GM19468 (cell line): ENCODE data around the gene MCAT.
"Not testable (repeated sequence)": the region's sequence is repeated elsewhere in the genome, so short reads cannot be mapped to it uniquely, and the experiment has no call there.

ENCODE experiments used
- ATAC-seq: cut with Tn5 transposase; IDR thresholded peaks from one replicate; pipeline ENCODE4 v1.9.1; 2021; ENCODE audit warnings: mild to moderate bottlenecking, moderate library complexity, moderate number of reproducible peaks; ENCODE audit not compliant: unreplicated experiment; ENCODE audit errors: extremely low read depth

MCAT gene

DNA sequence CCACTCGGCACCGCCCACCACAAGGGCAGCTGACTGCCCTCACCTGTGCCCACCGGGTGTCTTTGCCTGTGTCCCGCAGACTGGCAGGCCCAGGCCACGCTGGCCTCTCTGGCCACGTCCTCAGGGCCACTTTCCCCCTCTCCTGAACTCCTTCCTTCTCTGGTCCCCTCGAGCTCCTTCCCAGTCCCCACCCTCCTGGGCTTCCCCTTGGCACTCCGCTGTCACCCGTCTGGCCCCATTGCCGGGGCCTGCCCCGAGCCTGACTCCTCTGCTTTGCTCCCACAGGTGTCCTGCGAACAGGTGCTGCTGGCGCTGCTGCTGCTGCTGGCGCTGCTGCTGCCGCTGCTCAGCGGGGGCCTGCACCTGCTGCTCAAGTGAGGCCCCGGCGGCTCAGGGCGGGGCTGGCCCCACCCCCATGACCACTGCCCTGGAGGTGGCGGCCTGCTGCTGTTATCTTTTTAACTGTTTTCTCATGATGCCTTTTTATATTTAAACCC lies 14.2 kb downstream of the MCAT start:
- no peak for ATAC-seq

GRCh38 chr22:43128116-43128515 lies 15.1 kb downstream of the MCAT start:
- no peak for ATAC-seq

GRCh38 chr22:43127166-43127908 lies 15.9 kb downstream of the MCAT start:
- ATAC-seq, result no peak

DNA sequence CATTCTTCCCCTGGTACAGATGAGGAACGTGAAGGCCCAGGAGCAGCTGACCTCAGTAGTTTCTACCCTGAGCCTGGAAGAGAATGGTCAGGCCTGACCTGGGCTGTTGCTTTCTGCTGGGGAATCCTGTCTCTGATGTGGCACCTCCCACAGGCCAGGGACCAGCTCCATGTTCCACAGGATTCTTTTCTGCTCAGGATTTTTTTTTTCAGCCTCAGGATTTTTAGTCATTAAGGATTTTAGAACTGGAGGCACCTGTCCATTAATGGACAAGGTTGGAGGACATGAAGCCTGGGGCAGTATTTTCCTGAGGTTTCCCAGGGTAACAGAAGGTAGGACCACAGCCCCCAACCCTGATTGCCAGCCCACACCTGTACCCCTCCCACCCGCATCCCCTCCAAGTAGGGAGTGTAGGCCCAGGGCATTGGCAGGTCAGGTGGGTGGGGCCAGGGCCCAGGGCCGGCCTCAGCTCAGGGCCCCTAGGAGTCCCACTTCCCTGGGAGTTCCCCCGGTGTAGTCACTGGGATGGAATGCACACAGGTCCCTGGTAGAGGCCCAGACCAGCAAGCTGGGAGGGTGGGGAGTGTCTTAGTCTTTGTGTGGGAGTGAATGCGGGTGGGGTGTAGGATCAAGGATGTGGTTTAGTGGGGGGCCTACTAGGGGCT lies 16.6 kb downstream of the MCAT start:
- no peak for ATAC-seq

DNA sequence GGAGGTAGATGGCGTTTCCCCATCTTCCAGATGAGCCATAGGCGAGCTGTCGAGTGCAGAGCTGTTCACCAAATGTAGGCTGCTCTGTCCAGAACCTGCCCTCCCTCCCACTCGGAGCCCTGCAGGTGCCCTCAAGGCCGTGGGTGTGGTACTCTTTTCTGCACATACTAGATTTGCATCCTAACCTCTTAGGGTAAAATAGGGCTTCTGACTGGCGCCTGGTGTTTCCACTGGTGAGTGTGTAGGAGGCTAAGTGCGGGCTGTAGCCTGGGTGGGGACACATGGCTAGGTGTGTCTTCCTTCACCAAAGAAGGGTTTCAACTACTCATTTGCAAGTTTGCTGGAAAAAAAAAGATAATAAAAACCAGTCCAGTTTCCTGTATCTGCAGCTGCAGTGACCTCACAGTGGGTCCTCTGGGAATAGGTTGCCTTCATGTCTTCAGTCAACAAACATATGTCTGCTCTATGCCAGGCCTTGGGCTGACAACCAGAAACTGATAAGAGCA lies 24.2 kb downstream of the MCAT start:
- no peak for ATAC-seq

- no peak for ATAC-seq
These were observed 25.0 kb downstream of the MCAT start for GRCh38 chr22:43118024-43118849.

DNA sequence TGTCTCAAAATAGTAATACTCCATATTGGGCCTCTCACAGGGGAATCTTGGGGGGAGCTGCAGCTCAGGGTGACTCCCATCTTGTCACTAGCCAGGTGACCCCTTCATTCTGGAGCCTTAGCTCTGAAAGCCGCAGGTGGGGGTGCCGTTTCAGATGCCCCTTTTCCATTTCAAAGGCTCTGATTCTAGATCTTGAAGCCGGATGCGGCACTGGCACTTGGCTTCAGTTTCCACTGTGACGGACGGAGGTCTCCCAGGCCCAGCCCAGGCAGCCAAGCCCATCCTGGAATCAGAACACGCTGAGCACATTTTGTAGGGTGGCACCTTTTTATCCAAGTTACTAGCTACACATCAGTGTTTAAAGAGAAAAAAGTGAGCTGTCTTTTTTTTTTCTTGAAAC lies 26.3 kb downstream of the MCAT start:
- ATAC-seq, result no peak

DNA sequence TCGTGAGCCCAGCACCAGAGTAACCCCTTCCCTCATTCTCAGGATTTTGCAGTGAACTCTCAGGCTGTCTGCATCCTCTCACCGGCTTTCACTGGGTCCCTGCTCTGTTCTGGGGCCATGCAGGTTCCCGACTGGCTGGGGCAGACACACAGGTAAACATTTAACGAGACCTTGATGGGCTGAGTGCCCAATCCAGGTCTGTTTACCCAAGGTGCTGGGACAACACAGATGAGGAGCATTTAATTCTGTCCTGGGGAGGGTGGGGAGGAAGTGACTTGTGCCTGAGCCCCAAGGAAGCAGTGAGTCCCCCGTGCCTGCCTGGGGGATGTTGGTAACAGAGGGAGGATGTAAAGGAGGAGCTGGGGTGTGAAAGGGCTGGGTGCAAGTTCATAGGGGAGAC lies 28.2 kb downstream of the MCAT start:
- ATAC-seq, result no peak

DNA sequence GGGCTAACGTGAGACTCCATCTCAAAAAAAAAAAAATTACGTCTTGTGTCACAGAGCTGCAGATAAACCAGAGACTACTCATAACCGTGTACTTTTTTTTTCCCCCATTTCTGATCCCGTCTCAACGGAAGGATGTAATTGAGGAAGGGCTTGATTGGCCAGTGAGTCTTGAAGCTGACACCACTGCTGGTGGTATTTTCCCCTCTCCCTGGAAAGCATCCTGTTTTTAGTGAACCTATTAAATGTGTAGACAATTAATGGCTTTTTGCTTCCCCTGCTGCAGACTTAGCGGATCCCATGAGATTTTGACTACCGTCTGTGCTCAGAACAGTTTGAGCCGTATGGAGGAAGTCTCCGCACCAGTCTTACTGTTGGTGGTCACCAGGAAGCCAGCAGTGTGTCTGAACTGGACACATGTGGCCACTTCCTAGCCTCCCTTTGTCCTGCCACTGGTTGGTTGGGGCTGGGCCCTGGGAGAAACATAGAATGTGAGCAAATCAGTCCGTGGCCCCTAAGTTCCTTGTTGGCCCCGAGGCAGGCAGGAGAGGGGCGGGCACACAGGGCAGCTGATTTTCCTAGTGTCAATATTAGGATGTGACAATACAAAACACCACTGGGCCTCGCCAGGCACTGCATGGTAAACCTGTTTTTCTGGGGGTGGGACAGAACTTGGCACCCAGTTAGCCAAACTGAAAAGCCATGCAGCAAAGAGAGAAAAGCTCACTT lies 29.5 kb downstream of the MCAT start:
- no peak for ATAC-seq

DNA sequence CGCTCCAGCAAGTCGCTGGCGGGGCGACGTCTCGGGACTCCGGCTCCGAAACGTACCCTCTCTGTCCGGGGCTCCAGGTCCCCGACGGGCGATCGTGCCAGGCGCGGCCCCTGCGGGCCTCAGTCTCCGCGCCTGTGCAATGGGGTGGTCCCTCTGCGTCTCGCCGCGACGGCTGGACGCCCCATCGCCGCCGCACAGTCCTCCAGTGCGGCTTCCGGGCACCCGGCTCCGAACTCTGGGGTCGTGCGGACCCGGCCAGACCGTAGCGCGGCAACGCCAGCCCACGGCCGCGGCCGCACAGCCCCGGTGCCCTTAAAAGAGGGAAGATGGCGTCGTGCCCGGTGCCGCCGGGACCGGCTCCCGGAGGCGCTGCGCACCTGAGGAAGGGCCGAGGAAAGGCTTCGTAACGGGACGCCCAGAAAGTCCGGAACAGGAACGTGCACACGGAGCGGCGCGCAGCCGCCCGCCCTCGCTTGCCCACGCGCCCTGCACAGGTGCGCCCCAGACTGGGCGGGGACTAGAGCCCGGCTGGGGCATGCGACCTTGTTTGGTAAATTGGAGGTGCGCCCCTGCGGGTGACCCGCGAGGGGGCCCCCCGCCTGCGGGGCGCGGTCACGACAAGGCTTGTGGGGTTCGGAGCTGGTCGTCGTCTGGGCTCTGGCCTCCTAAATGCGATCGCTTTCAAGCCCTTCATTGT lies 32.1 kb downstream of the MCAT start:
- ATAC-seq, result no peak

GRCh38 chr22:43110444-43110926 lies 32.7 kb downstream of the MCAT start, which contains the start of gene BIK:
BIK (plus strand) TSS chr22:43110750; CDS start chr22:43124023, 13,273 bp downstream.
- ATAC-seq, result no peak

- no peak for ATAC-seq
These were observed 33.2 kb downstream of the MCAT start for GRCh38 chr22:43109921-43110443.

DNA sequence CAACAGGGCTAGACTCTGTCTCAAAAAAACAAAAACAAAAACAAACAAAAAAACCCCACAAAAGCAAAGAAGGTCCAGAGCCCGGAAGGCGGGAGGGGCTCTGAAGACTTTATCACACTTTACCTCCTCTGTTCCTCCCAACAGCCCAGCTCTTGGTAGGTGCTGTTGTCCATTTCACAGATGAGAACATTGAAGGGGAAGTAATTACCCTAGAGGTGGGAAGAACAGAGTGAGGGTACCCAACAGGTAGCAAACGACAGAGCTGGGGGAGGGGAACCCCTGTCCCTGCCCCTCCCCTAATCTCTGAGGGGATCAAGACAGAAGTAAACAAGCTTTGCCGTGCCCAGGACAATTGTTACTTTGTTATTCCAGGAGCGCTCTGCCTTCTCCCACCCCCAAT lies 33.7 kb downstream of the MCAT start:
- ATAC-seq, result no peak

- ATAC-seq, result no peak
These were observed 36.9 kb downstream of the MCAT start for GRCh38 chr22:43106302-43106701.

DNA sequence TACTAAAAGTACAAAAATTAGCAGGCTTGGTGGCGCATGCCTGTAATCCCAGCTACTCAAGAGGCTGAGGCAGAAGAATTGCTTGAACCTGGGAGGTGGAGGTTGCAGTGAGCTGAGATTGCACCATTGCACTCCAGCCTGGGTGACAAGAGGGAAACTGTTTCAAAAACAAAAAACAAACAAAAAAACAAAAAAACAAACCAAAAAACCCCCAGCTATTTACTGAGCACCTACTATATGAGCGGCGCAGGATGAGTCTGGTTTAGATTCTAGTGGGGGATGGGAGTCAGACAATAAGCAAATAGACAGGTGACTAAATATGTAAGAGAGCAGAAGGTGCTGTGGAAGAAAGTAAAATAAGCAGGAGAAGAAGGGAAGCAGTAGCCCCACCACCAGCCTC lies 38.2 kb downstream of the MCAT start:
- not testable (repeated sequence) for ATAC-seq

DNA sequence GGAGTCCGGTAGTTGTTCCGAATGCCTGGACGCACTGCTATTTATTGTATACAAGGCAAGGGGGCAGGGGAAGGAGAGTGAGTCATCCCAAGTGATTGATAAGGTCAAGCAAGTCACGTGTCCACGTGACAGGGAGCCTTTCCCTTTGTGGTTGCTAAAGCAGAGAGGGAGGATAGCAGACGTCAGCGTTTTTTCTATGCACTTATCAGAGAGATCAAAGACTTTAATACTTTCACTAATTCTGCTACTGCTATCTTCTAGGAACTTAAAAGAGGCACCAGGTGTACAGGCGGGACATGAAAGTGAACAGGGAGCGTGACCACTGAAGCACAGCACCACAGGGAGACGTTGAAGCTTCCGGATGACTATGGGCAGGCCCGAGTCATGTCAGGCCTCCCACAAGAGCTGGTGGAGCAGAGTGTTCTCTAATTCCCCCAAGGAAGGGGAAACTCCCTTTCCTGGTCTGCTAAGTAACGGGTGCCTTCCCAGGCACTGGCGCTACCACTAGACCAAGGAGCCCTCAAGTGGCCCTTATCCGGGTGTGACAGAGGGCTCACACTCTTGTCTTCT lies 39.1 kb downstream of the MCAT start:
- not testable (repeated sequence) for ATAC-seq

GRCh38 chr22:43101306-43101705 lies 41.9 kb downstream of the MCAT start:
- no peak for ATAC-seq

- no peak for ATAC-seq
These were observed 43.0 kb downstream of the MCAT start for GRCh38 chr22:43100225-43100624.

- no peak for ATAC-seq
These were observed 44.1 kb downstream of the MCAT start for GRCh38 chr22:43099095-43099494.
